ENCODE data around the gene TIMM21.

- no peak for TF ChIP-seq CTCF (IDR thresholded peaks at IDR 0.05; ENCODE audit: poor library complexity, severe bottlenecking)
- no peak for TF ChIP-seq EP300 (conservative IDR thresholded peaks at IDR 0.05; ENCODE audit: poor library complexity, severe bottlenecking)
Observed at GRCh38 chr18:74186661-74187060, 38.3 kb downstream of the TIMM21 start.

Data from neural cell (in vitro differentiated cells).